Measurements from ENCODE around the gene KLF7.

KLF7 gene

GRCh38 chr2:207093234-207093633 is 72.5 kb downstream of the KLF7 start:
- DNase-seq (ENCODE audit: low read depth in 2 of 2): no peak

GRCh38 chr2:207092818-207093217 is 72.9 kb downstream of the KLF7 start:
- no peak for DNase-seq (ENCODE audit: low read depth in 2 of 2)

GRCh38 chr2:207091928-207092327 is 73.8 kb downstream of the KLF7 start:
- DNase-seq (ENCODE audit: low read depth in 2 of 2): no peak

GRCh38 chr2:207091176-207091575 is 74.6 kb downstream of the KLF7 start:
- DNase-seq (ENCODE audit: low read depth in 2 of 2): no peak

DNA sequence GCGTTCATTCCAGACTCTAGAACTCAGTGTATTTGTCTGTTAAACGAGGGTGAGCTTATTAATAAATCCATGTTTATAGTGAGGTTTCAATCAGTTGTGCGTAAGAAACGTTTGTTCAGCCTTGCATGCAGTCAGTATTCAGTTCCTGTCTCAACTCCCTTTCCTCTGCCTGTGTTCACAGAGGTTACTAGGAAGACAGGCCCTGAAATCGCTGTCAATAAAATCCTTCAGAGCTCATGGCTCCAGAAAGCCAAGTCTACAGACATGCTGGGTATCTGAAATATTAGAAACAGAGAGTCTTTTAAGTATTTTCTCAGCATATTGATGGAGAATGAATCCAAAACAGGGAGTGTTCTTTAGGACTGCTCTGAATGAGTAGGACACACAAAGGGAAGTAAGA is 75.4 kb downstream of the KLF7 start:
- no peak for DNase-seq (ENCODE audit: low read depth in 2 of 2)

DNA sequence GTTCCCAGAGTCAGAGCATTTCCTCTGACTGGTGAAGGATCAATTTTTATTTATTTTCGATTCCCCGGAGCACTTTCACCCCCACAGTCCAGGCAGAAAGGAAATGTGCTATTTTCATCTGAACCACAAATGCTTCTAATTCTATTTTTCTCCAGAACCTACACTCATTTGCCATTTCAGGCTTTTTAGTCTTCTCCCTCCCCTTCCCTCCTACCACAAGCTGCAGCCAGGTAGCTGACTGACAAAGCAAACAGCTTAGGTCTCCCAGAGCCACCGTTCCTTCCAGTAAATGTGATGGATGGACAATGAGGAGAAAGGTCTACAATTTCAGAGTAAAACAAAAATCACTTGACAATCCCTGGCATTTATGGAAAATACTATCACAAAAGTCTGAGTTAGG is 76.9 kb downstream of the KLF7 start:
- DNase-seq (ENCODE audit: low read depth in 2 of 2): no peak

DNA sequence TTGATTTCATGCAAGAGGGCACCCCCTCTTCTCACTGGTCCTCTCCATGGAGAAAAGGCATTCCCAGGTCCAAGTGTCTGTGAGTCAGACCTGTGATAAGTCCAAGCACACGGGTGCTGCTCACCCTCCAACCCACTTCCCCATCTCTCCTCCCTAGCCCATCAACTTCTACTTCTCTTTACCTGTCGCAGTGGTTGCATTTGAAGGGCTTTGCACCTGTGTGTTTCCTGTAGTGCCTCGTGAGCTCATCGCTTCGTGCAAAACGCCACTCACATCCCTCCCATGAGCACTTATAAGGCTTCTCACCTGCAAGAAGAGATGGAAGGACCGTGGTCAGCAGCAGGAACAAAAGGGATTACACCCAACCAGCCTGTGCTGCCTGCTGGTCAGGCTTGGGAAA is 77.5 kb downstream of the KLF7 start:
- DNase-seq (ENCODE audit: low read depth in 2 of 2): no peak

DNA sequence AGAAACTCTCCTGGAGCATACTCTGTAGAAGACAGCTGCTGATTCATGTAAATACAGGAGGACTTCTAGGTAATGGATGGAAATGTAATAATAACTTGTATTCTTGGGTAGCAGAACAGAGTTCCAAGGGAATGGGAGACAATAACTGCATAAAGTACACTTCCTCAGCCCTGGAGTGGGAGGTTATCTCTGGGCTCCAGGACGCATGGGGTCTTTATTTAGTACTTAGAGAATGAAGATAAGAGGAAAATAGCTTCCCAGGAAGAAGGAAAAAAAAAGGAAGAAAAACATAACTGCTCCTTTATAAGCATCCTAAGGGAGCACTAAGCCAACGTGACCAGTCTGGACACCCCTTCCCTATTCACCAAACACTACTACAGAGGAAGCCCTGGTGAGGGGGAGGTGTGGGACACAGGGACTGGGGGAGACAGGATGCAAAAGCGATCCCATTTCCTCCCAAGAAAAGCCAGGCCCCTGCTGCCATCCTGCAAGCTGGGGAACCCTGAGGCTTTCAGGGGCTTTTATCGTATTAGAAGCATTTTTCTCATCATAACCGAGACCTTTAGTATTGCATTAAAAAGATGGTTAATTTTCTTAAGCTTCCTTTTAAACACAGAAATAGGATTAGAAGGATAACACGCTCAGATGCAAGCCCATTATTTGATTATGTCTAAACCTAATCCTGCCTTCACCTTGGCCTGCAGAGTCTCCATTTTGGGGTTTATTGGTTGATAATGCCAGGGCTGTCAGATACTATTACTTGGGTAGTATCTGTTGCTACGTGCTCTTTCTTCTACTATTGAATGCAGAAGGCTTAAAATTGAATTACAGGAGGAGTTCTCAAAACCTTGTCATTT is 78.5 kb downstream of the KLF7 start:
- no peak for DNase-seq (ENCODE audit: low read depth in 2 of 2)

GRCh38 chr2:207086136-207086535 is 79.6 kb downstream of the KLF7 start:
- no peak for DNase-seq (ENCODE audit: low read depth in 2 of 2)

DNA sequence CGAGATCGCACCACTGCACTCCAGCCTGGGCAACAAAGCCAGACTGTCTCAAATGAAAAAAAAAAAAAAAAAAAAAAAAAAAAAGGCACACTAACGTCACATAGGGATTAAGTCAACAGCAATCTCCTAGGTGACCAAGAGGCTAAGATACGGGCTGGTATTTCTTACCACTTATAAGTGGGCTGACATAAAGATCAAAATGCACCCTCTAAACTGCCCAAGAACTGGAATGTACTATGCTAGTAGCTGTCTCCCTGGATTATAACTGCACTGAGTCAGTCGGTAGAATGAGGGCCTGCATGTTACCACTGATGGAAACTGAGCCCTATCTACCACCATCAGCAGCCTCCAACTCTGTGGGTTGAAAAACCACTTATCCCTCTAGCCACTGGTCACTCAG is 80.6 kb downstream of the KLF7 start:
- DNase-seq (ENCODE audit: low read depth in 2 of 2): no peak

GRCh38 chr2:207083361-207084110 is 82.2 kb downstream of the KLF7 start:
- DNase-seq (ENCODE audit: low read depth in 2 of 2): no peak

DNA sequence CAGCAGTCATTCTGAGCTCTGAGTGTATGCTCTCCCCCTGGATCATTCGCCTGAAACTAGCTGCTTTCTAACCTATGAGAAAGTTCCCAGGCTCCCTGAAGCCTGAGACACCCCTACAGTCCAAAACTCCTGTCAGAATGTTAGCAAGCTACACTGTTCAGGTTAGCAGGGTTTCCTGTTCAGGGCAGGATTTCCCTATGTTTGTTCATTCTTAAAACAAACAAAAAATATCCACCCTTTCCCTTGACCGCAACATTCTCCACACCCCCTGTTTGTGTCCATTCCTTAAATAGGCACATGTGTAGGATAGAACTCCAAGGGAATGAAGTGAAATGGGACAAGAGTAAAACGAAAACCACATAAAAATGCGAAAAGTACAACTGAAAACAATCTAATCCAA is 83.1 kb downstream of the KLF7 start:
- DNase-seq (ENCODE audit: low read depth in 2 of 2): no peak

- DNase-seq (ENCODE audit: low read depth in 2 of 2): no peak
Measured at GRCh38 chr2:207078186-207078798, 87.5 kb downstream of the KLF7 start.

GRCh38 chr2:207077266-207077665 is 88.5 kb downstream of the KLF7 start:
- no peak for DNase-seq (ENCODE audit: low read depth in 2 of 2)

DNA sequence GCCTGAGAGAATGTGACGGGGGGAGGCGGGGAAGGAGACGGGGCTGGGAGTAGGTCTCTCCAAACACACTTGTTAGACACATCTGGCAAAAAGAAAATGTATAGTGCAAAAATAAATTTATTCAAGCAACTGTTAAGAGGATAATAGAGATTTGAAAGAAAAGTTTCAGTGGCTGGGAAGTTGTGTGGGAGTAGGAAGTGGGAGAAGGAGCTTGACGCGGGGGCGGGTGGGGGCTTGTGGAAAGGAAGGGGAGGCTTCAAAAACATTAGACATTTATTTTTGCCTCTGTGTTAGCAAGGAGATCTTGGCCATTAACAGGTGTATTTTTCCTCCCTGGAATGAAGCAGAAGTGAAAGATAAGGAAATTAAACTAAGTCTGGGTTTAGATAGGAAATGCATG is 90.3 kb downstream of the KLF7 start:
- no peak for DNase-seq (ENCODE audit: low read depth in 2 of 2)

DNA sequence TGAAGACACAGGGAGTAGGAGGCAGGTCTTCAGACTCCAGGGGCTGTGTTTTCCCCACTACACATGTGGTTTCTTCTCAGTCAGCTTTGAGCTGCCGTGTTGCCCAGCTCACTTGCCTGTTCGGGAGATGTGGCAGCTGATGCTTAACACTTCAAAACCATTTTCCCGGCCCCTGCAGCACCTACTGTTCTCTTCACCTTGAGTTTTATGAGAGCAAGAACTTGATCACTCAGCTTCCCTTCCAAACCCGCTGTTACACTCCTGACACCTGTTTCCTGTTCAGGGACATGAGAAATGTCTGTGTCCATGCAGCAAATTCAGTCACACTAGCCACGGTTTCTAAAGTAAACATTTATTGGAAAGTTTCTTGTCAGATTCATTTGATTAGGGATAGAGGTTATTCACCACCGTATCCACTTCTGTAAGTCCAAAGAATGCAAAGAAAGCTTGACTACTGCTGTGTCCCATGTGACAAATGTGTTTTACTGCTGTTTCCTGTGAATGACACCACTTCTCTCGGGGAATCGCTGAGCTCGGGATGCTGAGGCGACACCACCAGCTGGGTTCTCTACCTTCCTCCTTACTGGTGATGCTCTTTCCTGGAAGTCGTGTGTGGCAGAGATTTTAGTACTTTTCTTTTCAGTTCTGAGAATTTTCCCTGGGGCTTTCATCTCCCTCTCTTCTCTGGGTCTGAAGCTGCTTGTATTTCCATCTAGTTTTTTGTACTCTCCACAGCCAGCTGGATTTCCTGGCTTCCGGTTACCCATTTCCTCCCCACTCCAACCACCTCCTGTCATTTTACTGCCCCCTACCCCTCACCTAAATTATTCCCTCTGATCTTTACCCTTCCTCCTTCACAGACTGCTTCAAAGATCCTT is 91.7 kb downstream of the KLF7 start:
- peak in 1 of 2 donors; percentile 7 for DNase-seq (ENCODE audit: low read depth in 2 of 2)

- DNase-seq (ENCODE audit: low read depth in 2 of 2): no peak
Measured at GRCh38 chr2:207073412-207073800, 92.3 kb downstream of the KLF7 start.

GRCh38 chr2:207072571-207072970 is 93.2 kb downstream of the KLF7 start:
- DNase-seq (ENCODE audit: low read depth in 2 of 2): no peak

GRCh38 chr2:207071820-207072219 is 93.9 kb downstream of the KLF7 start:
- no peak for DNase-seq (ENCODE audit: low read depth in 2 of 2)

GRCh38 chr2:207067473-207067872 is 98.3 kb downstream of the KLF7 start:
- DNase-seq (ENCODE audit: low read depth in 2 of 2): no peak

DNA sequence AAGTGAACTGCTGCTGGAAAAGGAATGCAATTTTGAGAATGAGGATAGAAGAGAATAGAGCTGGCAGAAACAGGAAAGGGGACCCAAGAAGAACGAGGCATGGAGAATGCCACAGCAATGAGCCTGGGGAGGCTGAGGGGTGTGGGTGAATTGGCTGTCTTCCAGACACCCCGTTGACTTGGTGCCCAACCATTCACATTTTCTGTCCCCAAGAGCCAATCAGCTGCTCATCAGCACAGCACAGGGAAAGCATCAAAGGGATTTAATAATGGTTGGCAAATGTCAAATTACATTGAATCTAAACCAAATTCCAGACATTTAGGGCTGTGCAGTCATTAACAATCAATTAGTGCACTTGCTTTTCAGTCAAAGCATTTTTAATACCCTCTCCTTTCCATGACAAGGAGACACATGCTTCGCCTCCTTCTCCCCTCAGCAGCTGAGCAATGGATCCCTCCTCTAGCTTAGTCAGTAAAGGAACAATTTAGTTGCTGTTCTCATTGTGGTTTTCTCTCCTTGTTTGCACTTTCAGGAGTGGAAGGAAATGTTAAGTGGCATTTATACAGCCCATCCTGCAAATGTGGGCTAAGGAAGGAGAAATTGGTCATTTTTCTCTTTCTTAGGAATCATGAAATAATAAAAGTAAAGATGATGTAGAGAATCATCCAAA is 98.8 kb downstream of the KLF7 start:
- no peak for DNase-seq (ENCODE audit: low read depth in 2 of 2)
